ENCODE results near the gene HOXA6. TPM values are rescaled to one million over a fixed set of nuclear protein-coding genes. Genes with fewer than 3 reads are reported as not detected.

Gene HOXA6
- total RNA-seq, 1 donor from 2014 or later: not detected

GRCh38 chr7:27116962-27117886 is 30.4 kb downstream of the HOXA6 start:
- Mint-ChIP-seq H3K36me3 (ENCODE audit: low read depth) (no peaks in the 10 kb centered on the region), H3K27me3 (ENCODE audit: low read depth) (peaks cover 3% of the 10 kb centered on the region), H3K4me3 (ENCODE audit: low read depth) (no peak overlapping the region), H3K9me3 (no peaks in the 10 kb centered on the region), H3K4me1 (ENCODE audit: low read depth) (no peaks in the 10 kb centered on the region), H3K27ac (no peak overlapping the region)
- intact Hi-C loops (cut with micrococcal nuclease): no loop called here
- no peak for DNase-seq (ENCODE audit: low spot score)

- no peaks in the 10 kb centered on the region for H3K4me1 Mint-ChIP-seq (ENCODE audit: low read depth)
- no peak overlapping the region for H3K4me3 Mint-ChIP-seq (ENCODE audit: low read depth)
- no peak for DNase-seq (ENCODE audit: low spot score)
- intact Hi-C loops (cut with micrococcal nuclease): no loop called here
- H3K36me3 Mint-ChIP-seq (ENCODE audit: low read depth): no peaks in the 10 kb centered on the region
- peaks cover 3% of the 10 kb centered on the region for H3K27me3 Mint-ChIP-seq (ENCODE audit: low read depth)
- no peak overlapping the region for H3K27ac Mint-ChIP-seq
- no peaks in the 10 kb centered on the region for H3K9me3 Mint-ChIP-seq
Measured at GRCh38 chr7:27116031-27116961, 31.3 kb downstream of the HOXA6 start.

- no peak for DNase-seq (ENCODE audit: low spot score)
- Mint-ChIP-seq H3K27ac (no peak overlapping the region), H3K4me3 (ENCODE audit: low read depth) (no peak overlapping the region), H3K27me3 (ENCODE audit: low read depth) (peaks cover 3% of the 10 kb centered on the region), H3K9me3 (no peaks in the 10 kb centered on the region), H3K36me3 (ENCODE audit: low read depth) (no peaks in the 10 kb centered on the region), H3K4me1 (ENCODE audit: low read depth) (no peaks in the 10 kb centered on the region)
- intact Hi-C loops (cut with micrococcal nuclease): no loop called here
Measured at GRCh38 chr7:27115221-27116026, 32.1 kb downstream of the HOXA6 start.

DNA sequence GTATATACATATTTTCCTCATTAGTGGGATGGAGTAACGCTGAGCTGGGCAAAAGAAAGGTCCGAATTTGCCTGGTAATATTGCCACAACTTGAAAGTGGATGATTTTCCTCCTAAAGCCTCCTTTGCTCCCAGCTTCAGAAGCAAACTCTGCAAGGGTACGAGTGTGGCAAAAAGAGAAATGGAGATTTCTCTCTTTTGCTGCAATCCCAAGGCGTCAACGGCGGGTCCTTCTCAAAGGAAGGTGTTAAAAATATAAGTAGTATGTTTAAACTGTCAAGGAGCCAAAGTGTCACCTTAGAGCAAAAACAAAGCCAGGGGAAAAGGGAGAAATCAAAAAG is 32.7 kb downstream of the HOXA6 start:
- no peak for DNase-seq (ENCODE audit: low spot score)
- intact Hi-C loops (cut with micrococcal nuclease): no loop called here
- H3K27ac Mint-ChIP-seq: no peak overlapping the region
- H3K4me3 Mint-ChIP-seq (ENCODE audit: low read depth): no peak overlapping the region
- peaks cover 3% of the 10 kb centered on the region for H3K27me3 Mint-ChIP-seq (ENCODE audit: low read depth)
- H3K36me3 Mint-ChIP-seq (ENCODE audit: low read depth): no peaks in the 10 kb centered on the region
- no peaks in the 10 kb centered on the region for H3K4me1 Mint-ChIP-seq (ENCODE audit: low read depth)
- no peaks in the 10 kb centered on the region for H3K9me3 Mint-ChIP-seq

DNA sequence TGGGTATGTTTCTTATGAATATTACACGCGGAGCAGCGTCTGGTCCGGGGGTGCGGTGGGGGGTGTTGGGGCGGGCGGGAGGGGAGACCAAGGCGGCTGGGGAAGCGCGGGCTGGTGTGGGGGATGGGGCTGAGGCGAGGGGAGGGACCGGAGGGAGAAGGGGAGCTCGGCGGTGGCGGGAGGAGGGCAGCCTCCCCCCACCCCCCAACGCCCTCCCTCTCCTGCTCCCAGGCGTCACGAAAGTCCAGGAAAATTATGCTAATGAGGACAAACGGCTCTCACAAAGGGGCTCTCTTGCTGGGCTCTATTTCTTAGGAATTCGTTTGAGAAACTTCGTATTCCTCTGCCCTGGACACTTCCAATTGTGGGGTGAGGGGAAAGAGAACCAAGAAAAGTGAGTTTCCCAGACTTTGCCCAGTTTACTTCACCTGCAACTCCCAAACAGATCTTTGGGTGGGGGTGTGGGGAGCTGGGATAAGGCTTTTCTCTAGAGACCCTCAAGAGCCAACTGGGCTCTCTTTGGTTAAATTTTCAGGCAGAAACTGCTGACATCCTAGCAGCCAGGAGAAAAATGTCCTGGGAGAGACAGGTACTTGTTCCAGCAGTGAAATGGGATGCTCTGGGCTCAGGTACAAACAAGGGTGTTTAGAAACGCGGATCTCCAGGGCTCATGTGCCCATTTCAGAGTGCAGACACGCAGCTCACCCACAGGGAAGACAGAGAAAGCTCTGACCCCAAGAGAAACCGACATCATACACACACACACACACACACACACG is 33.4 kb downstream of the HOXA6 start:
- H3K27ac Mint-ChIP-seq: no peak overlapping the region
- no peaks in the 10 kb centered on the region for H3K4me1 Mint-ChIP-seq (ENCODE audit: low read depth)
- H3K9me3 Mint-ChIP-seq: no peaks in the 10 kb centered on the region
- no peak overlapping the region for H3K4me3 Mint-ChIP-seq (ENCODE audit: low read depth)
- intact Hi-C loops (cut with micrococcal nuclease): no loop called here
- H3K27me3 Mint-ChIP-seq (ENCODE audit: low read depth): peaks cover 2% of the 10 kb centered on the region
- no peak for DNase-seq (ENCODE audit: low spot score)
- H3K36me3 Mint-ChIP-seq (ENCODE audit: low read depth): no peaks in the 10 kb centered on the region

- H3K4me1 Mint-ChIP-seq (ENCODE audit: low read depth): no peaks in the 10 kb centered on the region
- no peak for DNase-seq (ENCODE audit: low spot score)
- H3K27me3 Mint-ChIP-seq (ENCODE audit: low read depth): no peaks in the 10 kb centered on the region
- H3K4me3 Mint-ChIP-seq (ENCODE audit: low read depth): no peak overlapping the region
- H3K9me3 Mint-ChIP-seq: no peaks in the 10 kb centered on the region
- intact Hi-C loops (cut with micrococcal nuclease): no loop called here
- no peak overlapping the region for H3K27ac Mint-ChIP-seq
- H3K36me3 Mint-ChIP-seq (ENCODE audit: low read depth): no peaks in the 10 kb centered on the region
Measured at GRCh38 chr7:27112955-27113949, 34.3 kb downstream of the HOXA6 start.

DNA sequence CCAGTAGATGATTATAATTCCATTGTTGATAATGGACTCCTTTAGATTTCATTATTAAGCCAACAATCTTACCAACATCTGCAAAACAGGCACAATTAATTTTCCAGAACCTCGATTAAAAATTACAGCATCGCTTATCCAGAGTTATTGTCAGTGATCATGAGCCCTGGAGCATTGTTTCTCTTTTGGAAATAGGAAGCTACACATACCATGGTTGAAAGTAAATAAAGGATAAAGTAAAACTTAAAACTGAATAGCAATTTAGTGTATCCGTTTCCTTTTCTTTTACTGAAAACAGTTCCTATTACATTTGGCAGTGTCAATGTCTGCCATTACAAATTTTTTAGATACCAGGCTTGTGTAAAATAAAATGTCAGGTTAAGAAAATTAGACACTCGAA is 35.2 kb downstream of the HOXA6 start:
- H3K4me1 Mint-ChIP-seq (ENCODE audit: low read depth): no peaks in the 10 kb centered on the region
- H3K27me3 Mint-ChIP-seq (ENCODE audit: low read depth): no peaks in the 10 kb centered on the region
- no peaks in the 10 kb centered on the region for H3K9me3 Mint-ChIP-seq
- DNase-seq (ENCODE audit: low spot score): no peak
- no peak overlapping the region for H3K4me3 Mint-ChIP-seq (ENCODE audit: low read depth)
- intact Hi-C loops (cut with micrococcal nuclease): no loop called here
- H3K27ac Mint-ChIP-seq: no peak overlapping the region
- H3K36me3 Mint-ChIP-seq (ENCODE audit: low read depth): no peaks in the 10 kb centered on the region

DNA sequence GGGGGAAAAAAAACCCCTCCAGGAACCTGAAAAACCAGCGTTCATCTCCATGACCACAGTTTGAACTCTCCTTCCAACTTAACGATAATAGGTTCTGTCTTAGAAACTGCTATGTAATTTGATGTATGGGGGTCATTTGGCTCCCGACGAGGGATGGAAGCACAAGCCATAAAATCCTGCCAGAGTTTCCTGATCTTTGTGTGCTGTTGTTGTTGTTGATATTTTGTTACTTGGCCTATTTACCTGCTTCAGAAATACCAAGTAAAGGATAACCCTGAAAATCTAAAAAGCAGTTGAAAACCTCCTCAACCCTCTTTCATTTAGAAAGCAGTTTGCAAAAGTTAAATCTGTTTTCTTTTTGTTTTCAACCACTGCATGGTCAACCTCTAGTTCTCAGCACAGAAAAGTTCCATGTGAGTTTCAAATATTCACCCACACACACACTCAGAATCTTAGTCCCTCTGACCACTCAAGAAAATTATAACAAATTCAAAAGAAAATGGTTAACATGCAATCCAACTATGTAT is 35.8 kb downstream of the HOXA6 start:
- intact Hi-C loops (cut with micrococcal nuclease): no loop called here
- no peak overlapping the region for H3K4me3 Mint-ChIP-seq (ENCODE audit: low read depth)
- no peak for DNase-seq (ENCODE audit: low spot score)
- no peaks in the 10 kb centered on the region for H3K27me3 Mint-ChIP-seq (ENCODE audit: low read depth)
- no peaks in the 10 kb centered on the region for H3K36me3 Mint-ChIP-seq (ENCODE audit: low read depth)
- H3K27ac Mint-ChIP-seq: no peak overlapping the region
- no peaks in the 10 kb centered on the region for H3K4me1 Mint-ChIP-seq (ENCODE audit: low read depth)
- no peaks in the 10 kb centered on the region for H3K9me3 Mint-ChIP-seq

- Mint-ChIP-seq H3K9me3 (no peaks in the 10 kb centered on the region), H3K4me1 (ENCODE audit: low read depth) (no peaks in the 10 kb centered on the region), H3K27me3 (ENCODE audit: low read depth) (no peaks in the 10 kb centered on the region), H3K36me3 (ENCODE audit: low read depth) (no peaks in the 10 kb centered on the region), H3K27ac (no peak overlapping the region), H3K4me3 (ENCODE audit: low read depth) (no peak overlapping the region)
- intact Hi-C loops (cut with micrococcal nuclease): no loop called here
- no peak for DNase-seq (ENCODE audit: low spot score)
Measured at GRCh38 chr7:27111042-27111750, 36.4 kb downstream of the HOXA6 start.

DNA sequence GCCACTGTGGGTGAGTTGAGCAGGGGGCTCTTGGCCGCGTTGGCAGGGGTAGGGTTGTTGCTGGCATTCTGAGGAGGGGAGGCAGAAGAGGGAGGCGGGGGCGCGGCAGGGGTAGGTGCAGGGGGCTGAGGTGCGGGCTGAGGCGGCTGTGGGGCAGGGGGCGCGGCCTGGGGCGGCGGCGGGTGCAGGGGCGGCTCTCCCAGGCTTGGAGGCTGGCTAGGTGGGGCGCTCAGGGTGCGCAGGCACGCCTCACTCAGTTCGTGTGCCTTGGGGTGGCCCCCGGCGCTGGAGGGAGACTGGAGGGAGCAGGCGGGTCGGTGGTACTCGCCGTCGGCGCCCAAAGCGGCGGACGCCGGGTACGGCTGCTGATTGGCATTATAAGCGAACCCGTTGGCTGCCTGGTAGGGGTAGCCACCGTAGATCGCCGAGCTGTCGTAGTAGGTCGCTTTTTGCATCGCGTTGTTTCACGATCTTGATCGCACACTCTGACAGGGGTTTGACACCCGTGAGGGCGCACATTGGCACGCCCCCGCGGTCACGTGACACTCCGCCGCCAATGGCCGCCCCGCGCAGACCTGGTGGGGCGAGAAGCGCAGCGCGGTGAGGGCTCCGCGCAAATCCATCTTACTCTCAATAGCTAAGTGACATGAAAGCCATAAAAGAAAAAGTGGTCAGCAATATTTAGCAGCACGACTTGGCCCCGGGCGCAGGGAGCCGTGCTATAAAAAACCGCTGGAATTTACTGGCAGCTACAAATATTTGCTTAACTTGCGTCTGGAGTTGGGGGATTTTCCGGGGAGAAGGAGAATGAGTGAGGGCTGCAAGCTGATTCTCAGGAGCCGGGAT is 37.2 kb downstream of the HOXA6 start:
- intact Hi-C loops (cut with micrococcal nuclease): no loop called here
- no peaks in the 10 kb centered on the region for H3K4me1 Mint-ChIP-seq (ENCODE audit: low read depth)
- no peak for DNase-seq (ENCODE audit: low spot score)
- H3K4me3 Mint-ChIP-seq (ENCODE audit: low read depth): no peak overlapping the region
- H3K27ac Mint-ChIP-seq: no peak overlapping the region
- no peaks in the 10 kb centered on the region for H3K36me3 Mint-ChIP-seq (ENCODE audit: low read depth)
- H3K9me3 Mint-ChIP-seq: no peaks in the 10 kb centered on the region
- peaks cover 3% of the 10 kb centered on the region for H3K27me3 Mint-ChIP-seq (ENCODE audit: low read depth)

Data from activated T-helper 2 cell treated with anti-CD3 and anti-CD28 coated beads, Interferon-gamma antibody, Interleukin-2, Interleukin-4, amounts not matched to agents 10 μg/mL and 5 μg/mL and 100 μg/mL, durations not matched to agents 14 hours and 24 hours and 36 hours (primary cell).